ENCODE data around the gene HMGXB3.

HMGXB3 gene

DNA sequence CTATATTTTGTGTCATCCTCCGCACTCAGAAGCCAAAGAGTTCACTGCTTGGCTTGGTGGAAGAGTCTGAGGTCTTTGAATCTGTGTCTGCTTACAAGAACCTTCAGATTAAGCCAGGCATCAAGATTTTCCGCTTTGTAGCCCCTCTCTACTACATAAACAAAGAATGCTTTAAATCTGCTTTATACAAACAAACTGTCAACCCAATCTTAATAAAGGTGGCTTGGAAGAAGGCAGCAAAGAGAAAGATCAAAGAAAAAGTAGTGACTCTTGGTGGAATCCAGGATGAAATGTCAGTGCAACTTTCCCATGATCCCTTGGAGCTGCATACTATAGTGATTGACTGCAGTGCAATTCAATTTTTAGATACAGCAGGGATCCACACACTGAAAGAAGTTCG, 19.3 kb upstream of the HMGXB3 start:
- no peak for DNase-seq (ENCODE audit: low read depth in 2 of 2)

DNA sequence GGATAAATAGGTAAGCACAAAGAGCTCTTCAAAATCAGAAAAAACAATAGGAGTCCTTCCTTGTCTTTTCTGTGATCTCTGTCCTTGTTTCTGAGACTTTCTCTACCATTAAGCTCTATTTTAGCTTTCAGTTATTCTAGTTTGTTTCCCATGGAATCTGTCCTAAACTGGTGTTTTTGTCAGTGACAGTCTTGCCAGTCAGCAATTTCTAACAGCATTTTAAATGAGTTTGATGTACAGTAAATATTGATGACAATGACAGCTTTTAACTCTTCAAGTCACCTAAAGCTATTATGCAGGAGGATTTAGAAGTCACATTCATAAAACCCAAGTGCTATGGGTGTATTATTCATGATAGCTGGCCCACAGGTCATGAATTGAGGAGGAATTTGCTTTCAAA, 18.0 kb upstream of the HMGXB3 start:
- DNase-seq (ENCODE audit: low read depth in 2 of 2) = no peak

DNA sequence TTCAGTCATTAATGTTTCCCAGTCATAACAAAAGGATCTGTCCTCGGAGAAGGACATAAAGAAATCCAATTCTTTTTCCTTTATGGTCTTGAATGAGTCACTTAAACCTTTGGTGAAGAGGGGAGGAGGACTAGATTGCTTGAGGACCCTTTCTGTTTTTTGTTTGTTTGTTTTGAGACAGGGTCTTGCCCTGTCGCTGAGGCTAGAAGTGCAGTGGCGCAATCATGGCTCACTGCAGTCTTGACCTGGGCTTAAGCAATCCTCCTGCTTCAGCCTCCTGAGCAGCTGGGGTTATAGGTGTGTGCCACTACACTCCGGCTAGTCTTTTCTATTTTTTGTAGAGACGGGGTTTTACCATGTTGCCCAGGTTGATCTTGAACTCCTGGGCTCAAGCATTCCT, 12.4 kb upstream of the HMGXB3 start:
- DNase-seq (ENCODE audit: low read depth in 2 of 2) = no peak

- peak; percentile 4 to 46 for DNase-seq (ENCODE audit: low read depth in 2 of 2)
Measured at GRCh38 chr5:149990518-149991376, 9.8 kb upstream of the HMGXB3 start.

GRCh38 chr5:149993471-149993870, 7.1 kb upstream of the HMGXB3 start:
- DNase-seq (ENCODE audit: low read depth in 2 of 2) = no peak

- no peak for DNase-seq (ENCODE audit: low read depth in 2 of 2)
Measured at GRCh38 chr5:149995385-149996204, 4.9 kb upstream of the HMGXB3 start.

GRCh38 chr5:149996205-149996890, 4.2 kb upstream of the HMGXB3 start:
- no peak for DNase-seq (ENCODE audit: low read depth in 2 of 2)

GRCh38 chr5:149998281-149998680, 2.3 kb upstream of the HMGXB3 start:
- DNase-seq (ENCODE audit: low read depth in 2 of 2) = no peak

DNA sequence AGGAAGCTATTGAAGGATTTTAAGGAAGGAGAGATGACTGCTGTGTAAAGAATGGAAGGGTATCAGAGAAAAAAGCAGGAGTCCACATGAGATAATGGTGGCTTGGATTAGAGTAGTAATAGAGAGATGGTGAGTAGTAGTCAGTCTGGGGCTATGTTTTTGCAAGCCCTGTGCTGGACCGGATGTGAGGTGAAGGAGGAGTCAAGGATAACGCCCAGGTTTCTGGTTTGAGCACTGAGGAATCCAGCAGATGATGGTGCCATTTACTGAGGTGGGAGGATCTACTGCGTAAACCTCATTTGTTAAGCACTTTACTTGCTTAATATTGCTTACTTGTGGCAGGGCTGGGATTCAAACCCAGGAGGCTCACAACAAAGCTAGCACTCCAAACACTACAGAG, 1.2 kb upstream of the HMGXB3 start:
- DNase-seq (ENCODE audit: low read depth in 2 of 2) = no peak

DNA sequence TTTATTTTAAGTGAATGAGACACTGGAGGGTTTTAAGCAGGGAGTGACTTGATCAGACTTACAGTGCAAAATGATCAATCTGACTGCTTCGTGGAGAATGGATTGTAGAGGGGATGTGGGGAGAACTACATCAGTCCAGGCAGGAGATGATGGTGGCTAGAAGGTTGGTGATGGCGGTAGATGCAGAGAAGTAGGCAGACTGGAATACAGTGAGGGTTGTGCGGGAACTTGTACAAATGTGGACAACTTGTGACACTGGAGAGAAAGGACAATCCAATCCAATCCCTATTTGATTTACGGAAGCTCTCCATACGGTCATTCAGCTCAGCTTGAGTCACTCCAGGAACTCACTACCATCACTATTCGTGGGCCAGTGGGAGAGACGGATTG, 678 bp upstream of the HMGXB3 start:
- no peak for DNase-seq (ENCODE audit: low read depth in 2 of 2)

DNA sequence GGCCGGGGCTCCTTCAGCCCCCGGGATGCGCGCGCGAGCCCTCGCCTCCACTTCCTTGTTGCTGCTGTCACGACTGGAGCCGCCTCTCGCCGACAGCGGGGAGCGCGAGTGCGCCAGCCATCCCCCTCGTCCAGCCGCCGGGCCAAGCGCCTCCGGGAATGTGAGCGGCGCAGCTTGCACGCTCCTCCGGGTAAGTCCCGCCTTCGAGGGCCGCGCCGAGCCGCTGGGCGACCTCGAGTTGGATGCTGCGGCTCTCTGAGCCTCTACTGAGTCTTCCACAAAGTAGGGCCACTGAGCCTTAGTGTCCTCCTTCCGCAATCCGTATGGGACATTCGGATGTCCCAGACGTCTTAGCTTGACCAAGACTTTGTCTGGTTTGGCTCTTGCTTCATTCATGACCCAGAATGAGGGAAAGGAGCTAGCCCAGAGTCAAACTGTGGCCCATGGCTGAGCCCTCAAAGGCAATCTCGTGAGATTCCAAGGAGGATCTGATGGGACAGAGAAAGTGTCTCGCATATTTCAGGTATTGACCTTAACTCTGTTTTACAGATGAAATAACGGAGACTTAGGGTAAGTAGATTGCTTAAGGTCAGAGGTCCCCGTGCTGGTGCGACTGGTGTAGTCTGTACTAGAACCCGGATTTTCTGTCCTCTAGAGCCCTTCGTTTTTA, 586 bp downstream of the HMGXB3 start:
- DNase-seq (ENCODE audit: low read depth in 2 of 2) = peak; percentile 4 to 6

- DNase-seq (ENCODE audit: low read depth in 2 of 2) = peak; percentile 4 to 23
Measured at GRCh38 chr5:150001660-150002486, 1.3 kb downstream of the HMGXB3 start.

GRCh38 chr5:150006318-150006717, 5.8 kb downstream of the HMGXB3 start:
- no peak for DNase-seq (ENCODE audit: low read depth in 2 of 2)

GRCh38 chr5:150007050-150007449, 6.5 kb downstream of the HMGXB3 start:
- DNase-seq (ENCODE audit: low read depth in 2 of 2) = no peak

DNA sequence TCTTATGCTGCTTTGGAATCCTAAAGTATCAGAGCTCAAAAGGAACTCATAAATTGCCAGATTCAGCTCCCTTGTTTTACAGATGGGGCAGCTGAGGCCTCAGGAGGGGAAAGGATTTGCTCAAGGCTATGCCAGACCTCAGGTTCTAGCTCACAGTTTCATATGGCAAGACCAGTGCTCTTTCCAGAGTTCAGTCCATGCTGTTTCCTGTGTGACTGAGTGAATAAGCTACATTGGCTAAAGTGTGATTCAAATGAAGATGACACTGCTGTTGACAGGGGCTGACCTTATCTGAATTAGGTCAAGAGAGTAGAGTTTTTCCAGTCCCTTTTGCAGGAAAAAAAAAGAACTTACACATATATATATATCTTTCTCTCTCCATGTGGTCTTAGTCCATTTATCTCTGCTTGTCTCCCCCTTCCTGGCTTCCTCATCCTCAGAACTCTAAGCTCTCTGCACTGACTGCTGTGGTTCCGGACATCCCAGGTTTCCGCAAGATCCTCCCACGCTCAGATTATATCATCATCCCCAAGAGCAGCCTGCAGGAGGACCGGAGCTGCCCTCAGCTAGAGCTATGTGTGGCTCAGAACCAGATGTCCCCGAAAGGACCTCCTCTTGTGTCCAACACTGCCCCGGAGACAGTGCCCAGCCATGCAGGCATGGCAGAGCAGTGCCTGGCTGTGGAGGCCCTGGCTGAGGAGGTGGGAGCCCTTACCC, 9.3 kb downstream of the HMGXB3 start:
- no peak for DNase-seq (ENCODE audit: low read depth in 2 of 2)

DNA sequence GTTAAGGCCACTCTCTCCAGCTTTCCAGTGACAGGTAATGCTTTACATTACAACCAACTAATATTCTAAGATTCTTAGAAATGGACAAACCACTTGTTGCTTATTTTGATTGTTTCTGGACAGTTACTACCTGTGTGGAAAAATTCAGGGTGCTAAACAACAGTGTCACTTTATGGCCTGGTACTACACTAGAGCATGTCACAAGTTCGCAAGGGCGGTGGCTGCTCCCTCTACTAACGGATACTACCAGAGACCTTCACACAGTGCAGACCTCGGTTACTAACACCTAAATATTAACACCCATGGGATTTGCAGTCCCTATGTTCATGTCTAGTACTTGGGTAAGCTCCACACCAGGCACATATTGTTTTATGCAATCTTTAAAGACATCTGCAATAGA, 13.4 kb downstream of the HMGXB3 start:
- DNase-seq (ENCODE audit: low read depth in 2 of 2) = no peak

GRCh38 chr5:150014456-150014855, 13.9 kb downstream of the HMGXB3 start:
- no peak for DNase-seq (ENCODE audit: low read depth in 2 of 2)

DNA sequence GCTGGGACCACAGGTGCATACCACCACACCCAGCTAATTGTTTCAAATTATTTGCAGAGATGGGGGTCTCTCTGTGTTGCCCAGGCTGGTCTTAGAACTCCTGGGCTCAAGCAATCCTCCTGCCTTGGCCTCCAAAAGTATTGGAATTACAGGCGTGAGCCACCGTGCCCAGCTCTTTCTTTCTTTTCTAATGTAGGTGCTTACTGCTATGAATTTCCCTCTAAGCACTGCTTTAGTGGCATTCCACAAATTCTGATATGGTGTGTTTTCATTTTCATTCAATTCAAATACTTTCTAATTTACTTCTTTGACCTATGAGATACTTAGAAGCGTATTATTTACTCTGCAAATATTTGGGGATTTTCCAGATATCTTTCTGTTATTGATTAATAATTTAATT, 14.9 kb downstream of the HMGXB3 start:
- no peak for DNase-seq (ENCODE audit: low read depth in 2 of 2)

DNA sequence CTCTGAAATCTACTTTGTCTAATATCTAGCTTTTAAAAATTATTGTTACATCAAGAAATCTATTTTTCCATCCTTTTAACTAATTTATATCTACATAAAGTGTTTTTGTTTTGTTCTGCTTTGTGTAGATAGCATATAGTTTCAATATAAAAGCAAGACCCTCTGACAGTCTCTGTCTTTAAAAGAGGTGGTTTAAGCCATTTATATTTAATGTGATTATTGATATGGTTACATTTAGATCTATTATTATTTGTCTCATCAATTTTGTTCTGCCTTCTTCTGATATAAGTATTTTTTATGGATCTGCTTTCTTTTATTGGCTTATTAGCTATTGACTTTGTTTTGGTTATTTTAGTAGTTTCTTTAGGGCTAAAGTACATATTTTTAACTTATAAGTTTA, 16.0 kb downstream of the HMGXB3 start:
- DNase-seq (ENCODE audit: low read depth in 2 of 2) = no peak

All from stimulated activated CD8-positive, alpha-beta memory T cell treated with anti-CD3 and anti-CD28 coated beads, Interleukin-15, amount 100 ng/mL, for 4 hours (primary cell).